Epithelial cell of proximal tubule (primary cell): ENCODE data around the gene CLSTN1. TPM values are rescaled to one million over a fixed set of nuclear protein-coding genes. Genes with fewer than 3 reads are reported as not detected.
"Not testable (repeated sequence)": the region's sequence is repeated elsewhere in the genome, so short reads cannot be mapped to it uniquely, and the experiment has no call there.

ENCODE experiments used
- DNase-seq: peaks from one replicate; pipeline ENCODE4 v3.0.0-alpha.2; 2011; ENCODE audit warnings: low read depth
- H3K4me3 ChIP-seq: 2 replicates; pipeline ENCODE4 v1.5.1; 2011; ENCODE audit warnings: low read depth, mild to moderate bottlenecking, low read length
- total RNA-seq: library from RNA; depleted of rRNA; stranded (reverse); fragments of >200 nt; gene quantifications from 2 replicates; pipeline ENCODE4 v1.2.3, GENCODE V29; 2015
- TF ChIP-seq, protein P1 (sequence below): conservative IDR thresholded peaks from 2 replicates; pipeline ENCODE4 v1.5.1; 2012; ENCODE audit warnings: low read depth, mild to moderate bottlenecking, low read length

Gene CLSTN1
- total RNA-seq, 1 donor from 2014 or later: 87.5 TPM

DNA sequence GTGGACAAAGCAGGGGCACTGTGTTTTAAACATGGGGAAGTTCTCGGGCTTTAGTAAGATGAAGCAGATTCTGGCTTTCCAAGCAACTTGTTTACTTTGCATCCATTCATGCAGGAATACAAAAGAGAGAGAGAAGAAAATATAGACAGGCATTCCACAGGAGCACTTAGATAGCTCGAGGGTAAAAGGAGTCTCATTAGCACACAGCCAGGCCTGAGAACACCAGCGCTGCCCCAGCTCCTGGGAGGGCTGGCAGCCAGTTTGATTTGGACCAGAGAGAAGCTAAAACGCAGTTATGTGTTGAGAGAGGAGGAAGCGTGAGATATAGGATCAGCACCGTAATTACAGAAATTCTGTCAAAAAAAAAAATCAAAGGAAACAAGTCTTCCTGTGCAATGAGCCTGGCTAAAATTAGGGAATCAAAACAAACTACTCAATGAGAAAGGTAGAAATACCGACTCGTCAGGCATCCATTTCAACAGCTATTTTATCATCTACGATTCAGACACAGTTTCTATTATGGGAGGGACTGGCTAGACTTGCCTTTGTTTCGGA is 68.2 kb downstream of the CLSTN1 start:
- TF ChIP-seq, protein P1, sequence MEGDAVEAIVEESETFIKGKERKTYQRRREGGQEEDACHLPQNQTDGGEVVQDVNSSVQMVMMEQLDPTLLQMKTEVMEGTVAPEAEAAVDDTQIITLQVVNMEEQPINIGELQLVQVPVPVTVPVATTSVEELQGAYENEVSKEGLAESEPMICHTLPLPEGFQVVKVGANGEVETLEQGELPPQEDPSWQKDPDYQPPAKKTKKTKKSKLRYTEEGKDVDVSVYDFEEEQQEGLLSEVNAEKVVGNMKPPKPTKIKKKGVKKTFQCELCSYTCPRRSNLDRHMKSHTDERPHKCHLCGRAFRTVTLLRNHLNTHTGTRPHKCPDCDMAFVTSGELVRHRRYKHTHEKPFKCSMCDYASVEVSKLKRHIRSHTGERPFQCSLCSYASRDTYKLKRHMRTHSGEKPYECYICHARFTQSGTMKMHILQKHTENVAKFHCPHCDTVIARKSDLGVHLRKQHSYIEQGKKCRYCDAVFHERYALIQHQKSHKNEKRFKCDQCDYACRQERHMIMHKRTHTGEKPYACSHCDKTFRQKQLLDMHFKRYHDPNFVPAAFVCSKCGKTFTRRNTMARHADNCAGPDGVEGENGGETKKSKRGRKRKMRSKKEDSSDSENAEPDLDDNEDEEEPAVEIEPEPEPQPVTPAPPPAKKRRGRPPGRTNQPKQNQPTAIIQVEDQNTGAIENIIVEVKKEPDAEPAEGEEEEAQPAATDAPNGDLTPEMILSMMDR: no peak
- DNase-seq: no peak
- H3K4me3 ChIP-seq: no peak overlapping the region

DNA sequence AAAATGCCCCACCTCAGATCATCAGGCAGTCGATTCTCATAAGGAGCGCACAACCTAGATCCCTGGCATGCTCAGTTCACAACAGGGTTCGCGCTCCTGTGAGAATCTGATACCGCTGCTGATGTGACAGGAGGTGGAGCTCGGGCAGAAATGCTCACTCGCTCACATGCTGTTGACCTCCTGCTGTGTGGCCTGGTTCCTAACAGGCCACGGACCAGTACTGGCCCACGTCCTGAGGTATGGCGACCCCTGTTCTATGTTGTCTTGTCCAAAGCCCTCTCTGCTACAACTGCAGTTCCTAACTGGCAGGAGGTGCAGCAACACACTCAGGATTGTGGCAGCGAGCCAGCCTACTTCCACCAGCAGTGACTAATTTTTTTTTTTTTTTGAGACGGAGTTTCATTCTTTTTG is 70.6 kb downstream of the CLSTN1 start:
- DNase-seq: no peak
- H3K4me3 ChIP-seq: no peak overlapping the region
- TF ChIP-seq, protein P1: no peak

DNA sequence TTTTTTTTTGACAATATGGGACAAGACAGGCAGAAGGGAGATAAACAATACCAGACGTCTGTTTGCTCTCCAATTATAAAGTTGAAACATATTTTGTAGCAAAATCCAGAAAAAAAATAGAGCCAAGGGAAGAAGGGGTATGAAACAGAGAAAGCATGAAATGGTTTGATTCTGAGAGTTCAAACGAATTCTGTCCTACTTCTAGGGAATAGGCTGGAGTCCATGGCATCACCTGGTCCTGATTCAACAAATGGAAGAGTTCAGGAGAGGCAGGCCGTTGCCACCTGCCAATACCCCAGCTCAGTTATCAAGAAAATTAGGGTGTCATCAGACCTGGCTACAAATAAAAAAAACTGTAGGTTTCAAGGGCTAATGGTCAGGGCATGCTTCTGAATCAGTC is 71.8 kb downstream of the CLSTN1 start:
- TF ChIP-seq, protein P1: no peak

DNA sequence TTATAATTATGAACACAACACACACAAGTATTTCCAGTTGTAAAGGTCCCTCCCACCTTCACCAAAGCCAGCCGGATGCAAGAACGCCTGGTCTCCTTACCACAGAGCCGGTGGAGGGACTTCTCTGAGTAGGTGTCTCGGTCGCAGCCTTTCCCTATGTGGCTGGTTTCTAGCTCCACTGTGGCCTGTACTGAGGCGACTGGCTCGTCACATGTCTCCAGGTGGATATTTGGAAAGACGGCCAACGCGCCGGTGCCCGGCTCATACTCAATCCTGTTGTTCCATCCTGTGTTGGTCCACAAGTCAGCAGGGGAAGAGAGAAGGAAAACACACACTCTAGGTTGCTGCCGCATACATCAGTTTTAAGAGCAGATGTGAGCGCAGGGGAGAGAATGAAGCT is 74.4 kb downstream of the CLSTN1 start:
- no peak overlapping the region for H3K4me3 ChIP-seq
- TF ChIP-seq, protein P1: no peak
- no peak for DNase-seq

More for the DNA sequence above, 71.8 kb downstream of the CLSTN1 start:
- DNase-seq: no peak
- H3K4me3 ChIP-seq: no peak overlapping the region

DNA sequence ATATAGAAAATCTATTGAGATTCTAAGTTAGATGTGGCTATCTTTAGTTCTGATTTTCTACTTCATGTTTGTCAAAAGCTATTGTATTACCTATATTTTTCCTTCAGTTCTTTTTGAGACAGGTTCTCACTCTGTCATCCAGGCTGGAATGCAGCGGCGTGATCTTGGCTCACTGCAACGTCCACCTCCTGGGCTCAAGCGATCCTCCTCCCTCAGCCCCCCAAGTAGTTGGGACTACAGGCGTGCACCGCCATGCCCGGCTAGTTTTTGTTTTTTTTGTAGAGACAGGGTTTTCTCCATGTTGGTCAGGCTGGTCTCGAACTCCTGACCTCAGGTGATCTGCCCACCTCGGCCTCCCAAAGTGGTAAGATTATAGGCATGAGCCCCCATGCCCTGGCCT is 75.4 kb downstream of the CLSTN1 start:
- H3K4me3 ChIP-seq, DNase-seq: not testable (repeated sequence)

DNA sequence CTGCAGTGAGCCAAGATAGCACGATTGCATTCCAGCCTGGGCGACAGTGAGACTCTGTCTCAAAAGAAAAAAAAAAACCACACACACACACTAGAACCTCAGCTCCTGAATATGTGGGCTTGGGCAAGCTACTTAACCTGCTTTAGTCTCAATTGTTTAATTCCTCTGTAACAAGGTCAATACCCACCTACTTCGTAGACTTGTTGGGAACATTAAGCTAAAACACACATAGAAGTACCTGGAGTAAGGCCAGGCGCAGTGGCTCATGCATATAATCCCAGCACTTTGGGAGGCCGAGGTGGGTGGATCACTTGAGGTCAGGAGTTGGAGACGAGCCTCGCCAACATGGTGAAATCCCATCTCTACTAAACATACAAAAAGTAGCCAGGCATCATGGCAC is 77.1 kb downstream of the CLSTN1 start:
- TF ChIP-seq, protein P1: no peak
- DNase-seq: no peak
- no peak overlapping the region for H3K4me3 ChIP-seq

DNA sequence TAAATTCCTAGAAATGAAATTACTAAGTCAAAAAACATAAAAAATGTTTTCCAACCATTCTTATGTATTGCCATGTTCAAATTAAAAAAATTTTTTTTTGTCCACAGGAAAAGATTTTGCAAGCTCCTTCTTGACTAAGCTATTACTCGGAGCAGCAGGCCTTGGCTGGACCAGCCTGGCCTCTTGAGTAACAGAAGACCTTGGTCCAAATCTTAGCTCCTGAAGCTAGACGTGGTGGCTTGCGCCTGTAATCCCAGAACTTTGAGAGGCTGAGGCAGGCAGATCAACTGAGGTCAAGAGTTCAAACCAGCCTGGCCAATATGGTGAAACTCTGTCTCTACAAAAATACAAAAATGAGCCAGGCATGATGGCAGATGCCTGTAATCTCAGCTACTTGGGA is 77.6 kb downstream of the CLSTN1 start:
- TF ChIP-seq, protein P1: no peak
- no peak overlapping the region for H3K4me3 ChIP-seq
- no peak for DNase-seq
